Thoracic aorta (tissue), 2 donors: ENCODE measurements around the gene M1AP. TPM values are rescaled to one million over a fixed set of nuclear protein-coding genes. Genes with fewer than 3 reads are reported as not detected.

Experiments
- ATAC-seq: fragments of 150-250 bp; one replicate; pipeline ENCODE4 v1.8.0; 2017; ENCODE audit warnings: low read depth; ENCODE audit not compliant: insufficient number of reproducible peaks, low FRiP score
- DNase-seq: peaks from one replicate; pipeline ENCODE4 v3.0.0-alpha.2; 2020; ENCODE audit warnings: low spot score
- H3K27ac ChIP-seq, 2 donors: fragments of 200-600 bp; sonication (generic); 1 replicate in 1 of 2; 2 replicates in 1 of 2; pipeline ENCODE4 v1.5.1; 2016; ENCODE audit warnings: mild to moderate bottlenecking in 2 of 2, moderate library complexity in 2 of 2
- H3K27me3 ChIP-seq: fragments of 200-600 bp; sonication (generic); replicated peaks from 2 replicates; pipeline ENCODE4 v1.6.0; 2016; ENCODE audit warnings: mild to moderate bottlenecking; ENCODE audit not compliant: insufficient read depth
- H3K36me3 ChIP-seq: fragments of 200-600 bp; sonication (generic); one replicate; pipeline ENCODE4 v1.5.1; 2016
- H3K4me1 ChIP-seq, 2 donors: fragments of 200-600 bp; sonication (generic); 1 replicate in 1 of 2; 2 replicates in 1 of 2; pipeline versions ENCODE4 v1.5.1 to v1.6.0; 2016; ENCODE audit warnings: low read depth in 2 of 2, mild to moderate bottlenecking in 1 of 2; ENCODE audit not compliant: control insufficient read depth in 1 of 2
- H3K4me3 ChIP-seq: fragments of 200-600 bp; sonication (generic); 2 replicates; pipeline ENCODE4 v1.5.1; 2016; ENCODE audit warnings: mild to moderate bottlenecking
- H3K9me3 ChIP-seq: fragments of 200-600 bp; sonication (generic); 2 replicates; pipeline ENCODE4 v1.5.1; 2016
- CTCF ChIP-seq: fragments of 200-600 bp; sonication (generic); IDR thresholded peaks from one replicate; pipeline ENCODE4 v1.5.1; 2019; ENCODE audit warnings: antibody characterized with exemption
- total RNA-seq, 2 donors: library from RNA; depleted of rRNA; stranded (reverse); fragments of >200 nt; gene quantifications; one replicate each; pipeline versions ENCODE4 v1.1.0 to v1.2.3, GENCODE V29; 2016

M1AP gene
- total RNA-seq, 2 donors from 2014 or later, result 4.5 TPM; not detected in 1

DNA sequence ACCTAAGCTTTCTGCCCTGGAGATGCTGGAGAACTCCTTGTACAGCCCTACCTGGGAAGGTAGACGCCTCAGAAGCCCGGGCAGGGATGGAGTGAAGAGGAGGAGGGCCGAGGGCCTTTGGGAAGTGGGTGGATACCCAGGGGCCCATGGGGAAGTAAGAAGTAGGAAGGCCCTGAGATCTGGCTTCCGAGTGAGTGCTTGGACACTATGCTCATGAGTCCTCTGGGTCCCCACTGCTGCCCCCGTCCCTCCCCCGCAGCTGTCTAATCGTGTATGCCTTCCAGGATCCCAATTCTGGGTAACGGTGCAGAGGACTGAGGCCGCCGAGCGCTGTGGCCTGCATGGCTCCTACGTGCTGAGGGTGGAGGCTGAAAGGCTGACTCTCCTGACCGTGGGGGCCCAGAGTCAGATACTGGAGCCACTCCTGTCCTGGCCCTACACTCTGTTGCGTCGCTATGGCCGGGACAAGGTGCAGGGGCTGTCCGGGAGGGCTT lies 92.5 kb downstream of the M1AP start:
- peaks cover 0 to 15% of the 10 kb centered on the region in 2 donors for H3K4me1 ChIP-seq
- H3K9me3 ChIP-seq, result no peaks in the 10 kb centered on the region
- H3K27ac ChIP-seq, result peak overlapping the region in 1 of 2 donors; percentile 92
- ATAC-seq, result no peak
- no peak for TF ChIP-seq CTCF
- no peak for DNase-seq
- no peaks in the 10 kb centered on the region for H3K27me3 ChIP-seq
- H3K4me3 ChIP-seq, result peak overlapping the region; percentile 82
- H3K36me3 ChIP-seq, result peaks cover 4% of the 10 kb centered on the region

DNA sequence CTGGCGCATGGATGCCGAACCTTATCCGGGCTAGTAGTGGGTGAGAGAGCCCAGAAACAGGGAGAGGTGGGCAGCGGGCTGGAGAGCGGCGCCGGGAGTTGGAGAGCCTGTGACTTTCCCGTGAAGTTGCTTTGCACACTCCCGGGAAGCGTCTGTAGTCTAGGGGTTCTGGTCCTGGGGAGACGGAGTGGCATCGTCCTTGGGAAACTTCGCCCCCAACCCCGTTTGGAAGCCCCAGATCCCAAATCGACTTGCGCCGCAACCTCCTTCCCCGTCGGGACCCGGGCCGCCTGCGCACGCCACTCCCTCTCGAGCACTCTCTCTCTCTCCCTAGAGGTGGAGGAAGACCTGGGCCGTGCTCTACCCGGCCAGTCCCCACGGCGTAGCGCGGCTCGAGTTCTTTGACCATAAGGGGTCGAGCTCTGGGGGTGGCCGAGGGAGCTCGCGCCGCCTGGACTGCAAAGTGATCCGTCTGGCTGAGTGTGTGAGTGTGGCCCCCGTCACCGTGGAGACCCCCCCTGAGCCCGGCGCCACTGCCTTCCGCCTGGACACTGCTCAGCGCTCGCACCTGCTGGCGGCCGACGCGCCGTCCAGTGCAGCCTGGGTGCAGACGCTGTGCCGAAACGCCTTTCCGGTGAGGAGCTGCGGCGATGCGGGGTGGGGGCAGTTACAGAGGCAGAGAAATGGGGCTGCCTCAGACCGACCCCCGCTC lies 93.2 kb downstream of the M1AP start:
- peaks cover 0 to 15% of the 10 kb centered on the region in 2 donors for H3K4me1 ChIP-seq
- H3K9me3 ChIP-seq, result no peaks in the 10 kb centered on the region
- TF ChIP-seq CTCF, result no peak
- peak overlapping the region; percentile 82 for H3K4me3 ChIP-seq
- peak overlapping the region; percentile 86 to 92 for H3K27ac ChIP-seq
- H3K27me3 ChIP-seq, result no peaks in the 10 kb centered on the region
- DNase-seq (no peak), ATAC-seq (no peak)
- H3K36me3 ChIP-seq, result peaks cover 4% of the 10 kb centered on the region

- peaks cover 6 to 22% of the 10 kb centered on the region in 2 donors for H3K4me1 ChIP-seq
- ATAC-seq (peak; percentile 89), DNase-seq (peak; percentile 56)
- H3K4me3 ChIP-seq, result peak within 1 kb of the TSS; percentile 82
- no peaks in the 10 kb centered on the region for H3K27me3 ChIP-seq
- TF ChIP-seq CTCF, result no peak
- H3K9me3 ChIP-seq, result no peaks in the 10 kb centered on the region
- peak within 1 kb of the TSS; percentile 86 to 92 for H3K27ac ChIP-seq
- peaks cover 4% of the 10 kb centered on the region for H3K36me3 ChIP-seq
Observed at GRCh38 chr2:74553892-74554819, 94.0 kb downstream of the M1AP start, which contains the start of the genes DOK1 and LOXL3. TSS of gene DOK1 (plus strand) at chr2:74554720. CDS start at chr2:74554755, 35 bp downstream. TSS of gene LOXL3 (minus strand) at chr2:74553942. CDS start at chr2:74552634, 1,308 bp downstream.

- no peak for TF ChIP-seq CTCF
- peaks cover 4% of the 10 kb centered on the region for H3K36me3 ChIP-seq
- H3K4me1 ChIP-seq, result peaks cover 7 to 28% of the 10 kb centered on the region in 2 donors
- DNase-seq, result no peak
- no peaks in the 10 kb centered on the region for H3K9me3 ChIP-seq
- no peak for ATAC-seq
- H3K27ac ChIP-seq, result peak overlapping the region; percentile 86 to 92
- no peaks in the 10 kb centered on the region for H3K27me3 ChIP-seq
- H3K4me3 ChIP-seq, result peak overlapping the region; percentile 82
Observed at GRCh38 chr2:74552914-74553811, 95.0 kb downstream of the M1AP start.
